HEK293T (cell line): ENCODE data around the gene CGRRF1.

Experiments
- BHLHE40 ChIP-seq: fragments of 450-650 bp; IDR thresholded peaks from 2 replicates; pipeline ENCODE4 v1.6.1; 2016; ENCODE audit warnings: mild to moderate bottlenecking, moderate library complexity, borderline replicate concordance
- FOXK2 ChIP-seq: fragments of 450-650 bp; IDR thresholded peaks from 2 replicates; pipeline ENCODE4 v1.6.1; 2016; ENCODE audit warnings: mild to moderate bottlenecking
- FOXM1 ChIP-seq: fragments of 450-650 bp; IDR thresholded peaks from 2 replicates; pipeline ENCODE4 v1.6.1; 2017; ENCODE audit warnings: mild to moderate bottlenecking, borderline replicate concordance
- HDGF ChIP-seq: fragments of 450-650 bp; IDR thresholded peaks from 2 replicates; pipeline ENCODE4 v1.6.1; 2017; ENCODE audit warnings: antibody characterized with exemption, borderline replicate concordance
- L3MBTL2 ChIP-seq: fragments of 450-650 bp; conservative IDR thresholded peaks from 2 replicates; pipeline ENCODE4 v1.6.1; 2016; ENCODE audit warnings: mild to moderate bottlenecking
- LEF1 ChIP-seq: fragments of 450-650 bp; IDR thresholded peaks from 2 replicates; pipeline ENCODE4 v1.6.1; 2017; ENCODE audit warnings: mild to moderate bottlenecking, borderline replicate concordance
- NFRKB ChIP-seq: fragments of 450-650 bp; IDR thresholded peaks from 2 replicates; pipeline ENCODE4 v1.6.1; 2016; ENCODE audit warnings: mild to moderate bottlenecking, moderate library complexity
- PKNOX1 ChIP-seq: fragments of 450-650 bp; IDR thresholded peaks from 2 replicates; pipeline ENCODE4 v1.6.1; 2016
- SP1 ChIP-seq: fragments of 450-650 bp; IDR thresholded peaks from 2 replicates; pipeline ENCODE4 v1.6.1; 2017
- SUZ12 ChIP-seq: fragments of 450-650 bp; IDR thresholded peaks from 2 replicates; pipeline ENCODE4 v1.6.1; 2016; ENCODE audit warnings: mild to moderate bottlenecking
- TARDBP ChIP-seq: fragments of 450-650 bp; IDR thresholded peaks from 2 replicates; pipeline ENCODE4 v1.6.1; 2016
- ZNF384 ChIP-seq: fragments of 450-650 bp; IDR thresholded peaks from 2 replicates; pipeline ENCODE4 v1.6.1; 2016

GRCh38 chr14:54574528-54574927 is 64.8 kb downstream of the CGRRF1 start:
- TF ChIP-seq TARDBP = no peak
- no peak for TF ChIP-seq SUZ12
- no peak for TF ChIP-seq FOXM1
- TF ChIP-seq FOXK2 = no peak
- TF ChIP-seq BHLHE40 = no peak
- no peak for TF ChIP-seq SP1
- TF ChIP-seq HDGF = no peak
- TF ChIP-seq ZNF384 = no peak
- no peak for TF ChIP-seq PKNOX1
- no peak for TF ChIP-seq LEF1
- no peak for TF ChIP-seq NFRKB
- no peak for TF ChIP-seq L3MBTL2
